AG09319 (cell line): ENCODE data around the gene DUSP8.

Source experiments
- DNase-seq: peaks from one replicate; pipeline ENCODE4 v3.0.0-alpha.2; 2010; ENCODE audit warnings: low read depth; ENCODE audit errors: extremely low read depth
- CTCF ChIP-seq: IDR thresholded peaks from 2 replicates; pipeline ENCODE4 v1.5.1; 2011; ENCODE audit warnings: low read depth, mild to moderate bottlenecking, inconsistent platforms, low read length, moderate library complexity

The DUSP8 gene

GRCh38 chr11:1509626-1510255 lies 62.3 kb downstream of the DUSP8 start:
- TF ChIP-seq CTCF = no peak
- DNase-seq = no peak

GRCh38 chr11:1508986-1509385 lies 63.1 kb downstream of the DUSP8 start:
- no peak for DNase-seq
- TF ChIP-seq CTCF = no peak

GRCh38 chr11:1508491-1508891 lies 63.6 kb downstream of the DUSP8 start:
- no peak for TF ChIP-seq CTCF
- DNase-seq = no peak

GRCh38 chr11:1507381-1508140 lies 64.5 kb downstream of the DUSP8 start:
- DNase-seq = no peak
- no peak for TF ChIP-seq CTCF

GRCh38 chr11:1506981-1507380 lies 65.1 kb downstream of the DUSP8 start:
- no peak for TF ChIP-seq CTCF
- no peak for DNase-seq

GRCh38 chr11:1505480-1505879 lies 66.6 kb downstream of the DUSP8 start:
- no peak for DNase-seq

More at GRCh38 chr11:1505480-1505879, 66.6 kb downstream of the DUSP8 start:
- no peak for TF ChIP-seq CTCF
